OCI-LY7 (cell line): ENCODE data around the gene RAD51B. TPM values are rescaled to one million over a fixed set of nuclear protein-coding genes. Genes with fewer than 3 reads are reported as not detected.

Experiments used
- BruUV-seq: library from RNA; stranded (reverse); fragments of 400-500 nt; replicated peaks from 2 replicates; lab custom pipeline; 2021; lab: Mats Ljungman, UMichigan
- CTCF ChIA-PET: fragments of 300-600 bp; sonication (Branson Sonifier 250); formaldehyde crosslinking; loops from one replicate; lab custom pipeline; 2022; ENCODE audit warnings: antibody characterized with exemption; ENCODE audit not compliant: unreplicated experiment; lab: Charles Lee
- POLR2A ChIA-PET: fragments of 300-600 bp; sonication (Branson Sonifier 250); formaldehyde crosslinking; loops from one replicate; lab custom pipeline; 2022; ENCODE audit warnings: antibody characterized with exemption; lab: Charles Lee
- DNase-seq: peaks from one replicate; pipeline ENCODE4 v3.0.0-alpha.2; 2015; ENCODE audit warnings: low spot score
- H2AFZ ChIP-seq: fragments of 200-600 bp; sonication (generic), shearing (Covaris generic); 2 replicates; pipeline ENCODE4 v1.6.1; 2014; ENCODE audit warnings: mild to moderate bottlenecking, antibody characterized with exemption, low read length, moderate library complexity
- H3K27ac ChIP-seq: fragments of 200-600 bp; sonication (generic); 2 replicates; pipeline ENCODE4 v1.5.1; 2014; ENCODE audit warnings: mixed run types, low read depth, mild to moderate bottlenecking, moderate library complexity, low read length, inconsistent platforms; ENCODE audit not compliant: poor library complexity, severe bottlenecking
- H3K36me3 ChIP-seq: fragments of 200-600 bp; sonication (generic); 2 replicates; pipeline ENCODE4 v1.6.1; 2014; ENCODE audit warnings: mild to moderate bottlenecking, antibody characterized with exemption, low read length, moderate library complexity, mixed read lengths; ENCODE audit not compliant: insufficient read depth
- H3K4me1 ChIP-seq: fragments of 200-600 bp; sonication (generic); 2 replicates; pipeline ENCODE4 v1.5.1; 2014; ENCODE audit warnings: mild to moderate bottlenecking, low read length; ENCODE audit not compliant: insufficient read depth, poor library complexity, severe bottlenecking
- H3K4me2 ChIP-seq: fragments of 200-600 bp; sonication (generic); 2 replicates; pipeline ENCODE4 v1.6.1; 2014; ENCODE audit warnings: mild to moderate bottlenecking, low read length
- H3K4me3 ChIP-seq: fragments of 200-600 bp; sonication (generic); 2 replicates; pipeline ENCODE4 v1.5.1; 2014; ENCODE audit warnings: mild to moderate bottlenecking, low read depth, low read length; ENCODE audit not compliant: poor library complexity, severe bottlenecking
- H3K79me2 ChIP-seq: fragments of 200-600 bp; sonication (generic); 2 replicates; pipeline ENCODE4 v1.6.1; 2016; ENCODE audit warnings: low read depth, mild to moderate bottlenecking, low read length, moderate library complexity, mixed read lengths; ENCODE audit not compliant: insufficient read depth
- H3K9me2 ChIP-seq: fragments of 200-600 bp; sonication (generic); 2 replicates; pipeline ENCODE4 v1.6.1; 2016; ENCODE audit warnings: mild to moderate bottlenecking, low read length, mixed read lengths; ENCODE audit not compliant: insufficient read depth
- H3K9me3 ChIP-seq: fragments of 200-600 bp; sonication (generic); 2 replicates; pipeline ENCODE4 v1.6.1; 2014; ENCODE audit warnings: mild to moderate bottlenecking, mixed run types, low read length, mixed read lengths
- H4K20me1 ChIP-seq: fragments of 200-600 bp; sonication (generic); 2 replicates; pipeline ENCODE4 v1.6.1; 2014; ENCODE audit warnings: mild to moderate bottlenecking, antibody characterized with exemption, low read length, moderate library complexity, mixed read lengths; ENCODE audit not compliant: insufficient read depth
- CTCF ChIP-seq: fragments of 200-600 bp; sonication (generic); conservative IDR thresholded peaks from 2 replicates; pipeline ENCODE4 v1.5.1; 2014; ENCODE audit warnings: mild to moderate bottlenecking, antibody characterized with exemption, low read length, moderate library complexity, mixed read lengths
- EZH2phosphoT487 ChIP-seq: fragments of 200-600 bp; sonication (generic); IDR thresholded peaks from 2 replicates; pipeline ENCODE4 v1.6.1; 2018; ENCODE audit warnings: low read depth, borderline replicate concordance, mild to moderate bottlenecking, mixed run types, antibody characterized with exemption, low read length, moderate library complexity, mixed read lengths
- intact Hi-C: fragments of 100-400 bp; cut with micrococcal nuclease; formaldehyde crosslinking; loops from one replicate; pipeline ENCODE4 v1.10.0; 2022; ENCODE audit not compliant: unreplicated experiment
- total RNA-seq, 2 experiments: library from RNA; depleted of rRNA in 1 of 2; stranded (reverse); fragments of >200 nt in 1 of 2; shearing (Covaris generic) in 1 of 2; gene quantifications; 2 replicates each; pipeline ENCODE4 v1.2.3, GENCODE V29; 2014 to 2022

RAD51B gene
- total RNA-seq, 2 experiments from 2014 or later, result 41.4 to 89.9 TPM

GRCh38 chr14:68404652-68405183 is 585.1 kb downstream of the RAD51B start:
- peak overlapping the region; percentile 23; the same call in 1 of the 2 replicates for H2AFZ ChIP-seq

GRCh38 chr14:68405961-68406360 is 586.4 kb downstream of the RAD51B start:
- no peaks in the 10 kb centered on the region for H3K79me2 ChIP-seq
- no peak overlapping the region for H3K27ac ChIP-seq
- no peak for TF ChIP-seq CTCF
- ChIA-PET POLR2A (interaction anchor here (0.6 kb wide), 1 partner anchor 404 kb away, joined by 4 read pairs; no protein-coding TSS in a partner anchor), CTCF (no interaction called here)
- H3K9me3 ChIP-seq, result no peaks in the 10 kb centered on the region
- H3K4me1 ChIP-seq, result peaks cover 61% of the 10 kb centered on the region
- H3K36me3 ChIP-seq, result no peaks in the 10 kb centered on the region
- intact Hi-C loops, result no loop called here
- H2AFZ ChIP-seq, result no peak overlapping the region
- BruUV-seq, result no TSS peak
- H4K20me1 ChIP-seq, result no peaks in the 10 kb centered on the region
- no peak for DNase-seq
- H3K9me2 ChIP-seq, result no peaks in the 10 kb centered on the region
- H3K4me2 ChIP-seq, result no peak overlapping the region
- no peak overlapping the region for H3K4me3 ChIP-seq

More at GRCh38 chr14:68404652-68405183, 585.1 kb downstream of the RAD51B start:
- ChIA-PET POLR2A (interaction anchor here (0.8 to 1.7 kb wide), 3 partner anchors 28 to 69 kb away, joined by 3 to 4 read pairs (median 3); no protein-coding TSS in a partner anchor), CTCF (no interaction called here)
- peak overlapping the region; percentile 19 for H3K4me2 ChIP-seq
- no peak overlapping the region for H3K4me3 ChIP-seq
- no peak overlapping the region for H3K27ac ChIP-seq
- no TSS peak for BruUV-seq
- peaks cover 73% of the 10 kb centered on the region for H3K4me1 ChIP-seq
- DNase-seq, result peak; percentile 14
- no peaks in the 10 kb centered on the region for H4K20me1 ChIP-seq
- H3K79me2 ChIP-seq, result no peaks in the 10 kb centered on the region
- no peak for TF ChIP-seq CTCF
- TF ChIP-seq EZH2phosphoT487, result no peak
- no peaks in the 10 kb centered on the region for H3K9me2 ChIP-seq
- H3K9me3 ChIP-seq, result no peaks in the 10 kb centered on the region
- no peaks in the 10 kb centered on the region for H3K36me3 ChIP-seq
- intact Hi-C loops, result no loop called here

GRCh38 chr14:68407285-68407684 is 587.7 kb downstream of the RAD51B start:
- Histone ChIP-seq H3K79me2 (no peaks in the 10 kb centered on the region), H4K20me1 (no peaks in the 10 kb centered on the region), H2AFZ (no peak overlapping the region), H3K4me1 (peaks cover 48% of the 10 kb centered on the region), H3K36me3 (no peaks in the 10 kb centered on the region), H3K4me2 (no peak overlapping the region), H3K27ac (no peak overlapping the region), H3K9me2 (no peaks in the 10 kb centered on the region), H3K4me3 (no peak overlapping the region), H3K9me3 (no peaks in the 10 kb centered on the region)
- POLR2A ChIA-PET, result no interaction called here
- no peak for TF ChIP-seq CTCF
- TF ChIP-seq EZH2phosphoT487, result no peak
- intact Hi-C loops, result no loop called here
- BruUV-seq, result no TSS peak
- CTCF ChIA-PET, result no interaction called here
- no peak for DNase-seq
